Tibial artery (tissue), 4 donors: ENCODE measurements around the gene FZR1.
"Not testable (repeated sequence)": the region's sequence is repeated elsewhere in the genome, so short reads cannot be mapped to it uniquely, and the experiment has no call there.

Experiments used
- DNase-seq, 2 donors: peaks; one replicate each; pipeline ENCODE4 v3.0.0-alpha.2; 2019
- H3K27ac ChIP-seq, 2 donors: fragments of 200-600 bp; sonication (generic) in 1 of 2; 1 replicate in 1 of 2; 2 replicates in 1 of 2; pipeline ENCODE4 v1.5.1; 2018 to 2019; ENCODE audit warnings: mild to moderate bottlenecking in 1 of 2
- H3K27me3 ChIP-seq, 2 donors: fragments of 200-600 bp; sonication (generic) in 1 of 2; one replicate each; pipeline versions ENCODE4 v1.5.1 to v1.6.0; 2016 to 2019
- H3K36me3 ChIP-seq, 3 donors: fragments of 200-600 bp; sonication (generic) in 2 of 3; one replicate each; pipeline ENCODE4 v1.5.1; 2016 to 2019; ENCODE audit warnings: mild to moderate bottlenecking in 2 of 3
- H3K4me1 ChIP-seq, 4 donors: fragments of 200-600 bp; sonication (generic) in 2 of 4; 1 replicate in 3 of 4; 2 replicates in 1 of 4; pipeline ENCODE4 v1.5.1; 2016 to 2019
- H3K4me3 ChIP-seq, 2 donors: fragments of 200-600 bp; sonication (generic) in 1 of 2; 1 replicate in 1 of 2; 2 replicates in 1 of 2; pipeline ENCODE4 v1.5.1; 2018 to 2019; ENCODE audit warnings: mild to moderate bottlenecking in 2 of 2
- H3K9me3 ChIP-seq, 3 donors: fragments of 200-600 bp; sonication (generic) in 1 of 3; one replicate each; pipeline ENCODE4 v1.5.1; 2016 to 2019
- intact Hi-C: fragments of 100-400 bp; cut with DNase I; formaldehyde crosslinking; loops from one replicate; pipeline ENCODE4 v1.15.0; 2023; ENCODE audit warnings: low total_unique reads
- TF ChIP-seq, protein P1 (sequence below), 2 experiments: fragments of 200-600 bp in 1 of 2; fragments of 450-650 bp in 1 of 2; IDR thresholded peaks; one replicate each; pipeline ENCODE4 v1.5.1; 2017 to 2019; ENCODE audit warnings: antibody characterized with exemption in 2 of 2, mild to moderate bottlenecking in 1 of 2, moderate library complexity in 1 of 2

FZR1 gene

DNA sequence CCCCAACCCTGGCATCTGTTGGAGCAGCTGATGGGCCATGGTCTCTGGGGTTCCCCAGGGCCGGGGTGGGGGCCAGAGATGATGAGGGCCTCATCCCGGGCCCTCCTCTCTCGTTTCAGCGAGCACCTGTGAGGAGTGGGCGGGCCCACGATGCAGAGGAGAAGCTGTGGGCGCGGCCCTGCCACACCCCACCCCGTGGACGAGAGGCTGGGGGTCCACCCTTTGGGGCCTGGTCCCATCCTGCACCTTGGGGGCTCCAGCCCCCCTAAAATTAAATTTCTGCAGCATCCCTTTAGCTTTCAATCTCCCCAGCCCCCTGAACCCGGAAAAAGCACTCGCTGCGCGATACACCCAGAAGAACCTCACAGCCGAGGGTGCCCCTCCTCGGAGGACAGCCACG, 72.3 kb downstream of the FZR1 start:
- H3K4me1 ChIP-seq = peaks cover 4 to 52% (median 23%) of the 10 kb centered on the region in 4 donors
- intact Hi-C loops = loop anchor here (5.0 kb wide), 1 partner anchor 39 kb away; no protein-coding TSS in a partner anchor
- peak overlapping the region; percentile 55 to 63 for H3K27ac ChIP-seq
- H3K27me3 ChIP-seq = no peaks in the 10 kb centered on the region
- TF ChIP-seq, protein P1, sequence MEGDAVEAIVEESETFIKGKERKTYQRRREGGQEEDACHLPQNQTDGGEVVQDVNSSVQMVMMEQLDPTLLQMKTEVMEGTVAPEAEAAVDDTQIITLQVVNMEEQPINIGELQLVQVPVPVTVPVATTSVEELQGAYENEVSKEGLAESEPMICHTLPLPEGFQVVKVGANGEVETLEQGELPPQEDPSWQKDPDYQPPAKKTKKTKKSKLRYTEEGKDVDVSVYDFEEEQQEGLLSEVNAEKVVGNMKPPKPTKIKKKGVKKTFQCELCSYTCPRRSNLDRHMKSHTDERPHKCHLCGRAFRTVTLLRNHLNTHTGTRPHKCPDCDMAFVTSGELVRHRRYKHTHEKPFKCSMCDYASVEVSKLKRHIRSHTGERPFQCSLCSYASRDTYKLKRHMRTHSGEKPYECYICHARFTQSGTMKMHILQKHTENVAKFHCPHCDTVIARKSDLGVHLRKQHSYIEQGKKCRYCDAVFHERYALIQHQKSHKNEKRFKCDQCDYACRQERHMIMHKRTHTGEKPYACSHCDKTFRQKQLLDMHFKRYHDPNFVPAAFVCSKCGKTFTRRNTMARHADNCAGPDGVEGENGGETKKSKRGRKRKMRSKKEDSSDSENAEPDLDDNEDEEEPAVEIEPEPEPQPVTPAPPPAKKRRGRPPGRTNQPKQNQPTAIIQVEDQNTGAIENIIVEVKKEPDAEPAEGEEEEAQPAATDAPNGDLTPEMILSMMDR (IDR thresholded peaks at IDR 0.05) = no peak
- no peaks in the 10 kb centered on the region for H3K9me3 ChIP-seq
- H3K4me3 ChIP-seq = no peak overlapping the region
- DNase-seq = no peak
- H3K36me3 ChIP-seq = peaks cover 0 to 40% (median 0%) of the 10 kb centered on the region in 3 donors

DNA sequence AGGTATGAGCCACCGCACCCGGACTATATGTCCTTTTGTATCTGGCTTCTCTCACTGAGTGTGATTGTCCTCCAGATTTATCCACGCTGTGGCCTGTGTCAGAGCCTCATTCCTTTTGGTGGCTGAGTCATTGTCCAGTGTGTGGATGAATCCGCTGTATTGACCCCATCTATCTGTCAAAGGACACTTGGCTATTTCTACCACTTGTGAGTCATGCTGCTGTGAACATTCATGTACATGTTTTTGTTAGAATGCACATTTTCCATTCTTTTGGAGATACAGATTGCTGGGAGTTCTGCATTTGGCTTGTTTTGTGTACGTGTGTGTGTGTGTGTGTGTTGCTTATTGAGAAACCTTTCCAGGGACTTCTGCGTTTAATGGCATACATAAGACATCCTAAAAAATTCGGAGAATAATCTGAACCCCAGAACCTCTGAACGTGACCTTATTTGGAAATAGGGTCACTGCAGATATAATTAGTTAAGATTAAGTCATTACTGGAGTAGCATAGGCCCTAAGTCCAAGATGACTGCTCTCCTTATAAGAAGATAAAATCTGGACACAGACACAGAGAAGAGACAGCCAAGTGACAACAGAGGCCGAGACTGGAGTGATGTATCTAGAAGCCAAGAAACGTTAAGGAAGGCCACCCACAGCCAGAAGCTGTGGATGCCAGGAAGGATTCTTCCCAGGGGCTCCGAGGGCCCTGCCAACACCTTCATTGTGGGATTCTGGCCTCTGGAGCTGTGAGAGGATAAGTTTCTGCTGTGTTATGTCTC, 74.2 kb downstream of the FZR1 start:
- intact Hi-C loops = no loop called here
- peak overlapping the region; percentile 55 to 63 for H3K27ac ChIP-seq

DNA sequence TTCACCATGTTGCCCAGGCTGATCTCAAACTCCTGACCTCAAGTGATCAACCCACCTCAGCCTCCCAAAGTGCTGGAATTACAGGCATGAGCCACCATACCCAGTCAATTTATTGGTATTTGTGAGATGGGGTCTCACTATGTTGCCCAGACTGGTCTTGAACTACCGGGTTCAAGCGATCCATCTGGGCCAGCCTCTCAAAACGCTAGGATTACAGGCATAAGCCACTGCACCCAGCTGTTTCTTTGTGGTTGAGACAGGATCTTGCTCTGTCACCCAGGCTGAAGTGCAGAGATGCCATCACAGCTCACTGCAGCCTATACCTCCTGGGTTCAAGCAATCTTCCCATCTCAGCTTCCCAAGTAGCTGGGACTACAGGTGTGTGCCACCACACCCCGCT, 75.7 kb downstream of the FZR1 start:
- intact Hi-C loops, H3K4me3 ChIP-seq, DNase-seq, H3K27me3 ChIP-seq, H3K9me3 ChIP-seq, H3K27ac ChIP-seq: not testable (repeated sequence)
- H3K36me3 ChIP-seq = peaks cover 0 to 20% (median 0%) of the 10 kb centered on the region in 3 donors
- peaks cover 0 to 42% (median 22%) of the 10 kb centered on the region in 4 donors for H3K4me1 ChIP-seq

More for the DNA sequence above, 74.2 kb downstream of the FZR1 start:
- H3K9me3 ChIP-seq = no peaks in the 10 kb centered on the region
- peaks cover 0 to 4% of the 10 kb centered on the region in 2 donors for H3K27me3 ChIP-seq
- H3K4me1 ChIP-seq = peaks cover 0 to 41% (median 20%) of the 10 kb centered on the region in 4 donors
- TF ChIP-seq, protein P1 (IDR thresholded peaks at IDR 0.05) = no peak
- H3K36me3 ChIP-seq = peaks cover 0 to 34% (median 0%) of the 10 kb centered on the region in 3 donors
- no peak overlapping the region for H3K4me3 ChIP-seq
- peak in 1 of 2 donors; percentile 51 for DNase-seq

DNA sequence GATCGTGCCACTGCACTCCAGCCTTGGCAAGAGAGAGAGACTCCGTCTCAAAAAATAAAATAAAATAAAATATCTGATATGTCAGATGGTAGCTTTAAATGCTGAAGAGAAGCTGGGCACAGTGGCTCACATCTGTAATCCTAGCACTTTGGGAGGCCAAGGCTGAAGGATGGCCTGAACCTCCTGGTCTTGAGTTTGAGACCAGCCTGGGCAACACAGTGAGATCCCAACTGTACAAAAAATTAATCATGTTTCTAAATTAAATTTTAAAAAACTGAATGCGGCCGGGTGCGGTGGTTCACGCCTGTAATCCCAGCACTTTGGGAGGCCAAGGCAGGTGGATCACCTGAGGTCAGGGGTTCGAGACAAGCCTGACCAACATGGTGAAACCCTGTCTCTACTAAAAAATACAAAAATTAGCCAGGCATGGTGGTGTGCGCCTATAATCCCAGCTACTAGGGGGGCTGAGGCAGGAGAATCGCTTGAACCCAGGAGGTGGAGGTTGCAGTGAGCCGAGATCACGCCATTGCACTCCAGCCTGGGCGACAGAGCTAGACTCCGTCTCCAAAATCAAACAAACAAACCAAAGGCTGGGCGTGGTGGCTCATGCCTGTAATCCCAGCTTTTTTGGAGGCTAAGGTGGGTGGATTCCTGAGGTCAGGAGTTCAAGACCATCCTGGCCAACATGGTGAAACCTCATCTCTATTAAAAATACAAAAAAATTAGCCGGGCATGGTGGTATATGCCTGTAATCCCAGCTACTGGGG, 78.1 kb downstream of the FZR1 start:
- H3K27me3 ChIP-seq, H3K27ac ChIP-seq, H3K36me3 ChIP-seq, intact Hi-C loops, DNase-seq, H3K9me3 ChIP-seq, H3K4me3 ChIP-seq: not testable (repeated sequence)
- H3K4me1 ChIP-seq = peaks cover 0 to 42% (median 25%) of the 10 kb centered on the region in 4 donors

DNA sequence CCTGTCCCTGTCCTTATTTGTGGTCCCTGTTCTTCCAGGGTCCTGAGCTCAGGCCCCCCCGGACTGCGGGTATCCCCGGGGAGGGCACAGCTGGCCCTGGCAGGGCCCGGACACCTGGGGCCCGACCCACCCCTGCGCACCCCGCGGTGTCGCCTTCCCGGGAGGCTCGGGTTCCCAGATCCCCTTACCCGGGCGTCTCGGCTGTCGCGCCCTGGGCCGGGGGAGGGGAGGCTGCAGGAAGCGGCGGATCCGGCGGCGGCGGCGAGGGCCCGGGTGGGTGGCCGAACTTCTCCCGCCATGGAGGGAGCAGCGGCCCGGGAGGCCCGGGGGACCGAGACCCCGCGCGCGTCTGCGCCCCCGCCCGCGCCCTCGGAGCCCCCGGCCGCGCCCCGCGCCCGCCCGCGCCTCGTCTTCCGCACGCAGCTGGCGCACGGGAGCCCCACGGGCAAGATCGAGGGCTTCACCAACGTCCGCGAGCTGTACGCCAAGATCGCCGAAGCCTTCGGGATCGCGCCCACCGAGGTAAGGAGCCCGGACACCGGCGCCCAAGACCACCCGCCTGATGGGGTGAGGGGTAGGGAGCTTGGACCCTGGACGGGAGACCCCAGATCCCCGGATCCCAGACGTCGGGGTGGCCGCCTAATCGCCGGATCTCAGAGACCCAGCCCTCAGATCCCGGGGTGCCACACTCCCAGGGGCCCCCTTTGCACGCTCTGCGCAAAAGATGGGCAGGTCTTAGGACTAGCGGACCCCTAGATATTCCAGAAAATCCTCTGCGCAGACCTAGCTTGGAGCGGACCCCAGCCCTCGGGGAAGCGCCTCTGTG, 79.4 kb downstream of the FZR1 start, which contains the start of gene GIPC3:
TSS of gene GIPC3 (plus strand) at position 178 of the 826 bp plus-strand sequence. CDS start at position 298, 120 bp downstream.
- Histone ChIP-seq H3K4me1 (peaks cover 0 to 29% (median 21%) of the 10 kb centered on the region in 4 donors), H3K36me3 (peaks cover 0 to 7% (median 6%) of the 10 kb centered on the region in 3 donors), H3K27ac (peak within 1 kb of the TSS in 1 of 2 donors; percentile 17), H3K4me3 (peak within 1 kb of the TSS; percentile 37 to 41), H3K9me3 (no peaks in the 10 kb centered on the region), H3K27me3 (peaks cover 0 to 4% of the 10 kb centered on the region in 2 donors)
- TF ChIP-seq, protein P1 (IDR thresholded peaks at IDR 0.05) = no peak
- intact Hi-C loops = loop anchor here (2.0 kb wide), 1 partner anchor 33 kb away; no protein-coding TSS in a partner anchor
- no peak for DNase-seq

DNA sequence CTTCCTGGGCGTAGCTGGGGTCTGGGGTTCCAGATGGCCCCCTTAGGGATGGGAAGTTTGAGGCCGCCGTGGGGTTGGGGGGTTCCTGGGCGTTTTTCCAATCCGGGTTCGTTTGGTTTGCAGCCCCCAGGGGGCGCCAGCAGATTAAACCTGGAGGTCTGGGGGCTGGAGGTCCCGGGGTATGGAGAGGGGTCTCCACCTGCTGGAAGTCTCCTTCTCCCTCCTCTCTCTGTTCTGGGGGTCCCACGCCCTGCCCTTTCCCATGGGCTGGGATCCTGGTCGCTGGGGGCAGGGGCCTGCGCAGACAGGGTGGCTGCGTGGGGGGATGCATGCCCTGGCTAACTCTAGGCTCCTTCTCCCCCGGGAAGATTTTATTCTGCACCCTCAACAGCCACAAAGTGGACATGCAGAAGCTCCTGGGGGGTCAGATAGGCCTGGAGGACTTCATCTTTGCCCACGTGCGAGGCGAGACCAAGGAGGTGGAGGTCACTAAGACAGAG, 80.1 kb downstream of the FZR1 start:
- Histone ChIP-seq H3K4me3 (peak overlapping the region; percentile 37 to 41), H3K27me3 (peaks cover 0 to 4% of the 10 kb centered on the region in 2 donors), H3K4me1 (peaks cover 0 to 26% (median 20%) of the 10 kb centered on the region in 4 donors), H3K27ac (peak overlapping the region in 1 of 2 donors; percentile 17), H3K36me3 (peaks cover 0 to 7% (median 6%) of the 10 kb centered on the region in 3 donors), H3K9me3 (no peaks in the 10 kb centered on the region)
- TF ChIP-seq, protein P1 (IDR thresholded peaks at IDR 0.05) = peak; percentile 58 to 66
- DNase-seq = no peak
- intact Hi-C loops = loop anchor here (2.0 kb wide), 1 partner anchor 33 kb away; no protein-coding TSS in a partner anchor
